SU-DHL-6 (cell line): ENCODE data around the gene ST3GAL3.

Source experiments
- CTCF ChIP-seq: fragments of 200-600 bp; sonication (generic); IDR thresholded peaks from one replicate; pipeline ENCODE4 v1.5.1; 2017; ENCODE audit warnings: antibody characterized with exemption, mild to moderate bottlenecking, low read length, moderate library complexity; ENCODE audit not compliant: insufficient read depth, poor library complexity, severe bottlenecking
- EZH2phosphoT487 ChIP-seq: fragments of 200-600 bp; sonication (generic), shearing (Covaris generic); conservative IDR thresholded peaks from 2 replicates; pipeline ENCODE4 v1.6.1; 2018; ENCODE audit warnings: mild to moderate bottlenecking, antibody characterized with exemption, low read length, moderate library complexity, mixed read lengths

GRCh38 chr1:43936431-43937151, 229.3 kb downstream of the ST3GAL3 start:
- TF ChIP-seq CTCF, result no peak
- TF ChIP-seq EZH2phosphoT487, result no peak
